HepG2 (cell line): ENCODE data around the gene GPR152. TPM values are rescaled to one million over a fixed set of nuclear protein-coding genes. Genes with fewer than 3 reads are reported as not detected.
A peak's percentile ranks its signal among the peaks of the same experiment; 100 is the strongest.

Experiments used
- AHR ChIP-seq: IDR thresholded peaks from 2 replicates; pipeline ENCODE4 v1.6.1; 2018; ENCODE audit warnings: missing genetic modification reagents, missing compliant biosample characterization
- CC2D1A ChIP-seq: sonication (generic); formaldehyde crosslinking; IDR thresholded peaks from 2 replicates; pipeline ENCODE4 v1.8.1; 2023; ENCODE audit warnings: mild to moderate bottlenecking, missing genetic modification reagents
- EP300 ChIP-seq, 3 experiments: sonication (generic) in 1 of 3; formaldehyde crosslinking in 1 of 3; IDR thresholded peaks; 2 replicates each; pipeline versions ENCODE4 v1.5.1 to v1.6.1; 2011 to 2020; ENCODE audit warnings: low read depth in 2 of 3, low read length in 2 of 3, borderline replicate concordance in 1 of 3, improper control_type of control experiment in 1 of 3, mild to moderate bottlenecking in 1 of 3, missing genetic modification reagents in 1 of 3, moderate library complexity in 1 of 3
- GTF2F1 ChIP-seq: fragments of 150-350 bp; IDR thresholded peaks from 2 replicates; pipeline ENCODE4 v1.6.1; 2014; ENCODE audit warnings: low read length
- HOXA9 ChIP-seq: sonication (generic); formaldehyde crosslinking; IDR thresholded peaks from 2 replicates; pipeline ENCODE4 v1.8.1; 2022; ENCODE audit warnings: missing genetic modification reagents, mild to moderate bottlenecking, moderate library complexity, borderline replicate concordance
- KDM6A ChIP-seq: IDR thresholded peaks from 2 replicates; pipeline ENCODE4 v1.6.1; 2016; ENCODE audit warnings: low read depth
- PITX1 ChIP-seq: sonication (generic); formaldehyde crosslinking; IDR thresholded peaks from 2 replicates; pipeline ENCODE4 v1.5.1; 2020; ENCODE audit warnings: mild to moderate bottlenecking, missing genetic modification reagents
- RFXAP ChIP-seq: sonication (generic); formaldehyde crosslinking; IDR thresholded peaks from 2 replicates; pipeline ENCODE4 v1.4.0; 2020; ENCODE audit warnings: missing genetic modification reagents, borderline replicate concordance
- SIN3B ChIP-seq: fragments of 150-350 bp; IDR thresholded peaks from 2 replicates; pipeline ENCODE4 v1.6.1; 2014; ENCODE audit warnings: low read length
- SYNCRIP ChIP-seq: fragments of 200-400 bp; formaldehyde crosslinking; IDR thresholded peaks from 2 replicates; pipeline ENCODE4 v1.6.1; 2018; ENCODE audit warnings: mild to moderate bottlenecking, low read depth, low read length; ENCODE audit not compliant: insufficient read depth
- TSC22D2 ChIP-seq: sonication (generic); formaldehyde crosslinking; IDR thresholded peaks from 2 replicates; pipeline ENCODE4 v1.5.1; 2020; ENCODE audit warnings: missing genetic modification reagents, mild to moderate bottlenecking, borderline replicate concordance
- ZBTB21 ChIP-seq: sonication (generic); formaldehyde crosslinking; IDR thresholded peaks from 2 replicates; pipeline ENCODE4 v1.4.0; 2020; ENCODE audit warnings: missing genetic modification reagents
- ZBTB38 ChIP-seq: sonication (generic); formaldehyde crosslinking; IDR thresholded peaks from 2 replicates; pipeline ENCODE4 v1.5.1; 2020; ENCODE audit warnings: mild to moderate bottlenecking, missing genetic modification reagents
- ZC3H13 ChIP-seq: sonication (generic); formaldehyde crosslinking; IDR thresholded peaks from 2 replicates; pipeline ENCODE4 v1.8.1; 2023; ENCODE audit warnings: mild to moderate bottlenecking, missing genetic modification reagents, moderate library complexity
- ZFY ChIP-seq: sonication (generic); formaldehyde crosslinking; IDR thresholded peaks from 2 replicates; pipeline ENCODE4 v1.4.0; 2020; ENCODE audit warnings: missing genetic modification reagents
- ZNF263 ChIP-seq: sonication (generic); formaldehyde crosslinking; IDR thresholded peaks from 2 replicates; pipeline ENCODE4 v1.4.0; 2020; ENCODE audit warnings: missing genetic modification reagents
- ZNF354B ChIP-seq: sonication (generic); formaldehyde crosslinking; IDR thresholded peaks from 2 replicates; pipeline ENCODE4 v1.8.0; 2022; ENCODE audit warnings: mild to moderate bottlenecking, missing genetic modification reagents
- ZNF614 ChIP-seq: IDR thresholded peaks from 2 replicates; pipeline ENCODE4 v1.6.1; 2018; ENCODE audit warnings: missing biosample characterization, missing genetic modification reagents, inconsistent platforms, borderline replicate concordance
- ZNF724P ChIP-seq: sonication (generic); formaldehyde crosslinking; IDR thresholded peaks from 2 replicates; pipeline ENCODE4 v1.8.0; 2022; ENCODE audit warnings: missing genetic modification reagents, borderline replicate concordance
- polyA plus RNA-seq, 8 experiments: library from polyadenylated mRNA; depleted of rRNA in 3 of 8; stranded (reverse) in 7 of 8; unstranded in 1 of 8; fragments of >200 nt; fragmentation: Illumina TruSeq in 4 of 8; extraction: Trizol in 4 of 8; gene quantifications; 2 replicates each; pipeline versions ENCODE4 v1.2.1 to v1.2.3, GENCODE V29; 2011 to 2016; ENCODE audit warnings: low read depth in 4 of 8, missing spikeins in 1 of 8, mixed read lengths in 1 of 8; ENCODE audit not compliant: insufficient read depth in 1 of 8
- total RNA-seq, 5 experiments: library from RNA; depleted of rRNA; stranded (reverse); fragments of >200 nt; fragmentation: Illumina TruSeq; extraction: Trizol; gene quantifications; 2 replicates each; pipeline ENCODE4 v1.2.3, GENCODE V29; 2016; ENCODE audit warnings: low read depth in 1 of 5
- TF ChIP-seq, protein P1 (sequence below): sonication (generic); formaldehyde crosslinking; IDR thresholded peaks from 2 replicates; pipeline ENCODE4 v1.4.0; 2020; ENCODE audit warnings: missing genetic modification reagents, borderline replicate concordance
- TF ChIP-seq, protein P2 (sequence below): sonication (generic); formaldehyde crosslinking; IDR thresholded peaks from 2 replicates; pipeline ENCODE4 v1.4.0; 2020; ENCODE audit warnings: missing genetic modification reagents
- TF ChIP-seq, protein P3 (sequence below): IDR thresholded peaks from 2 replicates; pipeline ENCODE4 v1.6.1; 2016; ENCODE audit warnings: missing compliant biosample characterization, missing genetic modification reagents, borderline replicate concordance

GPR152 gene
- total and polyA plus RNA-seq, 2 of the 13 experiments (the other 11 are each of a cell fraction or from before 2014, with no cell fraction given) = not detected

DNA sequence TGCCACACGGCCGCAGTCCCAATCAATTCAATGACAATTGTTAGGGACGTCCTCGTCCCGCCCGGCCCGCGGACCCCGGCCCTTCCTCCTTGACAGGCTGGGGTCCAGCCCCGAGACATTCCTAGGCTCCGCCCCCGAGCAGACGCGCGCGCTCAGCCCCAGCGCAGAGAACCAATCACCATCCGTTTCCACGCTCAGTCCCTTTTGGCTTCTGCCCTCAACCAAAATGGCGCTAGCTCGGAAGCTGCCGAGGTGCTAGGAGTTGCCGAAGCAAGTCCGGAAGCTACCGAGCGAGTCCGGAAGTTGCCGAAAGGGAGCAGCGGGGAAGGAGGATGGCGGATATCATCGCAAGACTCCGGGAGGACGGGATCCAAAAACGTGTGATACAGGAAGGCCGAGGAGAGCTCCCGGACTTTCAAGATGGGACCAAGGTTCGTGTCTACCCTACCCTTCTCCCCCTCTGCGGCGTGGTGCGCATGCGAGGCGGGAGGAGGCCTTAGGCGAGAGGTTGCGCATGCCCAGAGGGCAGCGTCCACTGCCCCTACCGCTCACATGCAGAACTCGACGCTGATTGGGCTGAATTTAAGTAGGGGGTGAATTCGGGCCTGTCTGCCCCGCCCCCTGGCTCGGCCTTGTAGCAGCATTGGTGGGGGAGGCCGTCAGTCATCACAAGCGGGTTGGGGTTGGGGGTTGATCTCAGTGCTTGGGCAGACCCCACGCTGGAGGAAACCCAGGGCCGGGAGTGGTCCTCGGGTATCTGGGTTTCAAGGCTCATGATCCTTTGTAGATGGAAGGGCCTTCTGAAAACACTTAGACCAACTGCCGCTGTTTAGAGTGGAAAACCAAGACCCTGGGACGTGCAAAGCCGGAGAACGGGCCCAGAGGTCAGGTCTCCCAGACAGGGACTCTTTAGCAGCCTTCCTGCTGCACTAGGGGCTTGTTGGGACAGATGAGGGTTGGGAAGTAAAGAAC lies 30.6 kb upstream of the GPR152 start, which contains the start of gene AIP (continued):
- TF ChIP-seq EP300 (IDR thresholded peaks at IDR 0.05; ENCODE audit: low read depth in 2 of 2, low read length in 2 of 2) (no peak), EP300 (CRISPR knock-in tag; IDR thresholded peaks at IDR 0.05; ENCODE audit: borderline replicate concordance) (peak; percentile 61; the same call in 1 of the 2 replicates), KDM6A (no peak), ZNF354B (CRISPR knock-in tag) (peak; percentile 98), TSC22D2 (CRISPR knock-in tag) (peak; percentile 79), SIN3B (peak; percentile 78), ZNF263 (CRISPR knock-in tag) (peak; percentile 71), ZNF614 (CRISPR knock-in tag) (peak; percentile 93; the same call in 1 of the 2 replicates), ZNF724P (peak; percentile 86; the same call in 1 of the 2 replicates), ZC3H13 (CRISPR knock-in tag) (peak; percentile 77; the same call in 1 of the 2 replicates), HOXA9 (peak; percentile 53; the same call in 1 of the 2 replicates), ZFY (peak; percentile 86), ZBTB21 (CRISPR knock-in tag) (no peak; the same call in 1 of the 2 replicates), ZBTB38 (CRISPR knock-in tag) (peak; percentile 95), RFXAP (CRISPR knock-in tag) (peak; percentile 85), PITX1 (CRISPR knock-in tag) (peak; percentile 73), SYNCRIP (no peak), AHR (CRISPR knock-in tag) (peak; percentile 97), CC2D1A (CRISPR knock-in tag) (no peak), GTF2F1 (no peak)
- TF ChIP-seq, protein P1, sequence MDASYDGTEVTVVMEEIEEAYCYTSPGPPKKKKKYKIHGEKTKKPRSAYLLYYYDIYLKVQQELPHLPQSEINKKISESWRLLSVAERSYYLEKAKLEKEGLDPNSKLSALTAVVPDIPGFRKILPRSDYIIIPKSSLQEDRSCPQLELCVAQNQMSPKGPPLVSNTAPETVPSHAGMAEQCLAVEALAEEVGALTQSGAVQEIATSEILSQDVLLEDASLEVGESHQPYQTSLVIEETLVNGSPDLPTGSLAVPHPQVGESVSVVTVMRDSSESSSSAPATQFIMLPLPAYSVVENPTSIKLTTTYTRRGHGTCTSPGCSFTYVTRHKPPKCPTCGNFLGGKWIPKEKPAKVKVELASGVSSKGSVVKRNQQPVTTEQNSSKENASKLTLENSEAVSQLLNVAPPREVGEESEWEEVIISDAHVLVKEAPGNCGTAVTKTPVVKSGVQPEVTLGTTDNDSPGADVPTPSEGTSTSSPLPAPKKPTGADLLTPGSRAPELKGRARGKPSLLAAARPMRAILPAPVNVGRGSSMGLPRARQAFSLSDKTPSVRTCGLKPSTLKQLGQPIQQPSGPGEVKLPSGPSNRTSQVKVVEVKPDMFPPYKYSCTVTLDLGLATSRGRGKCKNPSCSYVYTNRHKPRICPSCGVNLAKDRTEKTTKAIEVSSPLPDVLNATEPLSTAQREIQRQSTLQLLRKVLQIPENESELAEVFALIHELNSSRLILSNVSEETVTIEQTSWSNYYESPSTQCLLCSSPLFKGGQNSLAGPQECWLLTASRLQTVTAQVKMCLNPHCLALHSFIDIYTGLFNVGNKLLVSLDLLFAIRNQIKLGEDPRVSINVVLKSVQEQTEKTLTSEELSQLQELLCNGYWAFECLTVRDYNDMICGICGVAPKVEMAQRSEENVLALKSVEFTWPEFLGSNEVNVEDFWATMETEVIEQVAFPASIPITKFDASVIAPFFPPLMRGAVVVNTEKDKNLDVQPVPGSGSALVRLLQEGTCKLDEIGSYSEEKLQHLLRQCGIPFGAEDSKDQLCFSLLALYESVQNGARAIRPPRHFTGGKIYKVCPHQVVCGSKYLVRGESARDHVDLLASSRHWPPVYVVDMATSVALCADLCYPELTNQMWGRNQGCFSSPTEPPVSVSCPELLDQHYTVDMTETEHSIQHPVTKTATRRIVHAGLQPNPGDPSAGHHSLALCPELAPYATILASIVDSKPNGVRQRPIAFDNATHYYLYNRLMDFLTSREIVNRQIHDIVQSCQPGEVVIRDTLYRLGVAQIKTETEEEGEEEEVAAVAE (CRISPR knock-in tag) = peak; percentile 98
- TF ChIP-seq, protein P2, sequence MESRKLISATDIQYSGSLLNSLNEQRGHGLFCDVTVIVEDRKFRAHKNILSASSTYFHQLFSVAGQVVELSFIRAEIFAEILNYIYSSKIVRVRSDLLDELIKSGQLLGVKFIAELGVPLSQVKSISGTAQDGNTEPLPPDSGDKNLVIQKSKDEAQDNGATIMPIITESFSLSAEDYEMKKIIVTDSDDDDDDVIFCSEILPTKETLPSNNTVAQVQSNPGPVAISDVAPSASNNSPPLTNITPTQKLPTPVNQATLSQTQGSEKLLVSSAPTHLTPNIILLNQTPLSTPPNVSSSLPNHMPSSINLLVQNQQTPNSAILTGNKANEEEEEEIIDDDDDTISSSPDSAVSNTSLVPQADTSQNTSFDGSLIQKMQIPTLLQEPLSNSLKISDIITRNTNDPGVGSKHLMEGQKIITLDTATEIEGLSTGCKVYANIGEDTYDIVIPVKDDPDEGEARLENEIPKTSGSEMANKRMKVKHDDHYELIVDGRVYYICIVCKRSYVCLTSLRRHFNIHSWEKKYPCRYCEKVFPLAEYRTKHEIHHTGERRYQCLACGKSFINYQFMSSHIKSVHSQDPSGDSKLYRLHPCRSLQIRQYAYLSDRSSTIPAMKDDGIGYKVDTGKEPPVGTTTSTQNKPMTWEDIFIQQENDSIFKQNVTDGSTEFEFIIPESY (CRISPR knock-in tag) = 0 out of 2 replicates have a peak, but pooled peaks have one; percentile 37
- TF ChIP-seq, protein P3, sequence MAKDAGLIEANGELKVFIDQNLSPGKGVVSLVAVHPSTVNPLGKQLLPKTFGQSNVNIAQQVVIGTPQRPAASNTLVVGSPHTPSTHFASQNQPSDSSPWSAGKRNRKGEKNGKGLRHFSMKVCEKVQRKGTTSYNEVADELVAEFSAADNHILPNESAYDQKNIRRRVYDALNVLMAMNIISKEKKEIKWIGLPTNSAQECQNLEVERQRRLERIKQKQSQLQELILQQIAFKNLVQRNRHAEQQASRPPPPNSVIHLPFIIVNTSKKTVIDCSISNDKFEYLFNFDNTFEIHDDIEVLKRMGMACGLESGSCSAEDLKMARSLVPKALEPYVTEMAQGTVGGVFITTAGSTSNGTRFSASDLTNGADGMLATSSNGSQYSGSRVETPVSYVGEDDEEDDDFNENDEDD (CRISPR knock-in tag) = peak; percentile 100
